DND-41 (cell line): ENCODE results near the gene SMARCA5.

ENCODE experiments used
- ATAC-seq: fragments of 200-7000 bp; cut with Tn5 transposase; 3 replicates; pipeline ENCODE4 v1.9.1; 2021; ENCODE audit warnings: low read depth; ENCODE audit not compliant: insufficient read depth
- DNase-seq: peaks from one replicate; pipeline ENCODE4 v3.0.0-alpha.2; 2020
- H2AFZ ChIP-seq: 2 replicates; pipeline ENCODE4 v1.6.0; 2012; ENCODE audit warnings: low read depth, low read length
- H3K27ac ChIP-seq: 2 replicates; pipeline ENCODE4 v1.5.1; 2012; ENCODE audit warnings: low read length, inconsistent platforms
- H3K27me3 ChIP-seq: fragments of 200-600 bp; sonication (generic); 2 replicates; pipeline ENCODE4 v1.6.0; 2012; ENCODE audit warnings: low read length, mild to moderate bottlenecking, inconsistent platforms; ENCODE audit not compliant: insufficient read depth, poor library complexity
- H3K36me3 ChIP-seq: 2 replicates; pipeline ENCODE4 v1.5.1; 2012; ENCODE audit warnings: low read length, inconsistent platforms; ENCODE audit not compliant: insufficient read depth
- H3K4me1 ChIP-seq: 2 replicates; pipeline ENCODE4 v1.5.1; 2012; ENCODE audit warnings: mild to moderate bottlenecking, low read length; ENCODE audit not compliant: insufficient read depth
- H3K4me2 ChIP-seq: 2 replicates; pipeline ENCODE4 v1.6.0; 2012; ENCODE audit warnings: mild to moderate bottlenecking, moderate library complexity, low read length, inconsistent platforms; ENCODE audit not compliant: insufficient read depth
- H3K4me3 ChIP-seq, 2 experiments: fragments of 200-600 bp in 1 of 2; shearing (Covaris generic) in 1 of 2; 2 replicates each; pipeline ENCODE4 v1.5.1; 2012 to 2016; ENCODE audit warnings: inconsistent platforms in 2 of 2, low read length in 2 of 2, mild to moderate bottlenecking in 2 of 2, low read depth in 1 of 2, moderate library complexity in 1 of 2
- H3K79me2 ChIP-seq: 2 replicates; pipeline ENCODE4 v1.6.0; 2012; ENCODE audit warnings: low read length, inconsistent platforms; ENCODE audit not compliant: insufficient read depth
- H3K9ac ChIP-seq: 2 replicates; pipeline ENCODE4 v1.6.0; 2012; ENCODE audit warnings: low read depth, mild to moderate bottlenecking, inconsistent platforms, low read length, moderate library complexity
- H3K9me3 ChIP-seq: 2 replicates; pipeline ENCODE4 v1.5.1; 2012; ENCODE audit warnings: low read length, moderate library complexity, mild to moderate bottlenecking, inconsistent platforms; ENCODE audit not compliant: insufficient read depth, severe bottlenecking
- H4K20me1 ChIP-seq: 2 replicates; pipeline ENCODE4 v1.6.0; 2012; ENCODE audit warnings: low read length; ENCODE audit not compliant: insufficient read depth
- EZH2 ChIP-seq: IDR thresholded peaks from 3 replicates; pipeline ENCODE4 v1.6.1; 2012; ENCODE audit warnings: borderline replicate concordance, low read depth, mild to moderate bottlenecking, moderate library complexity, low read length, inconsistent platforms; ENCODE audit not compliant: severe bottlenecking
- TF ChIP-seq, protein P1 (sequence below): IDR thresholded peaks from 2 replicates; pipeline ENCODE4 v1.5.1; 2012; ENCODE audit warnings: borderline replicate concordance, low read length, moderate library complexity, mild to moderate bottlenecking; ENCODE audit not compliant: poor library complexity, severe bottlenecking; ENCODE audit errors: extremely low read depth

The SMARCA5 gene

DNA sequence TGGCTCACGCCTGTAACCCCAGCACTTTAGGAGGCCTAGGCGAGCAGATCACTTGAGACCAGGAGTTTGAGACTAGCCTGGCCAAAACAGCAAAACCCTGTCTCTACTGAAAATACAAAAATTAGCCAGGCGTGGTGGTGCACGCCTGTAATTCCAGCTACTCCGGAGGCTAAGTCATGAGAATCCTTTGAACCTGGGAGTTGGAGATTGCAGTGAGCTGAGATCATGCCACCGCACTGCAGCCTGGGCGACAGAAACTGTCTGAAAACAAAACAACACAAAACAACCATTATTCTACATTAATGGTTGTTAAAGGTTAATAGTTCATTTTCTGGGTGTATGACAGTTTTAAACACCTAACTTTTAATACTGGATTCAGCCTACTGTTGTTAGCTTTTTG is 1.6 kb upstream of the SMARCA5 start:
- DNase-seq = no peak
- no peak overlapping the region for H3K27ac ChIP-seq
- peaks cover 36% of the 10 kb centered on the region for H3K79me2 ChIP-seq
- H3K9ac ChIP-seq = no peak overlapping the region
- H3K27me3 ChIP-seq = peaks cover 12% of the 10 kb centered on the region
- TF ChIP-seq, protein P1, sequence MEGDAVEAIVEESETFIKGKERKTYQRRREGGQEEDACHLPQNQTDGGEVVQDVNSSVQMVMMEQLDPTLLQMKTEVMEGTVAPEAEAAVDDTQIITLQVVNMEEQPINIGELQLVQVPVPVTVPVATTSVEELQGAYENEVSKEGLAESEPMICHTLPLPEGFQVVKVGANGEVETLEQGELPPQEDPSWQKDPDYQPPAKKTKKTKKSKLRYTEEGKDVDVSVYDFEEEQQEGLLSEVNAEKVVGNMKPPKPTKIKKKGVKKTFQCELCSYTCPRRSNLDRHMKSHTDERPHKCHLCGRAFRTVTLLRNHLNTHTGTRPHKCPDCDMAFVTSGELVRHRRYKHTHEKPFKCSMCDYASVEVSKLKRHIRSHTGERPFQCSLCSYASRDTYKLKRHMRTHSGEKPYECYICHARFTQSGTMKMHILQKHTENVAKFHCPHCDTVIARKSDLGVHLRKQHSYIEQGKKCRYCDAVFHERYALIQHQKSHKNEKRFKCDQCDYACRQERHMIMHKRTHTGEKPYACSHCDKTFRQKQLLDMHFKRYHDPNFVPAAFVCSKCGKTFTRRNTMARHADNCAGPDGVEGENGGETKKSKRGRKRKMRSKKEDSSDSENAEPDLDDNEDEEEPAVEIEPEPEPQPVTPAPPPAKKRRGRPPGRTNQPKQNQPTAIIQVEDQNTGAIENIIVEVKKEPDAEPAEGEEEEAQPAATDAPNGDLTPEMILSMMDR = no peak
- TF ChIP-seq EZH2 = no peak
- no peak for ATAC-seq
- H3K9me3 ChIP-seq = no peaks in the 10 kb centered on the region
- H4K20me1 ChIP-seq = peaks cover 29% of the 10 kb centered on the region
- H3K36me3 ChIP-seq = peaks cover 18% of the 10 kb centered on the region
- H3K4me1 ChIP-seq = peaks cover 35% of the 10 kb centered on the region
- no peak overlapping the region for H3K4me2 ChIP-seq
- H3K4me3 ChIP-seq = no peak overlapping the region
- H2AFZ ChIP-seq = peak overlapping the region; percentile 96; the same call in 1 of the 2 replicates

DNA sequence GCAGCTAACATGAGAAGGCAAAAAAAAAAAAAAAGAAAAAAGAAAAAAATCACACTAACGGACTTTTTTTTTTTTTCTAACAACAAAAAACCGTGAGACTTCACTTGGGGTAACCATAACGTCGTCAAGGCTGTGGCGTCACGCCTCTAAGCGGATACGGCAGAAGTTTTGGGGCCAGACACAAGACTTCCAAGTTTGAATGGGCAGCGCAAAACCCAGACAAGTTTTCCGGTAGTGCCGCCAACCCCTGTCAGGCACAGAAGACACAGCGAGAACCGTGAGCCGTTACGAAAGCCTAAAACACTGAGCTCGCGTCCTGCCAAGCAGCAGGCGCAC is 556 bp upstream of the SMARCA5 start:
- Histone ChIP-seq H3K9me3 (no peaks in the 10 kb centered on the region), H2AFZ (peak overlapping the region; percentile 96), H3K27me3 (peaks cover 9% of the 10 kb centered on the region), H3K4me3 (peak overlapping the region; percentile 98 to 100; a peak in 3 of 4 replicates), H4K20me1 (peaks cover 37% of the 10 kb centered on the region), H3K79me2 (peaks cover 46% of the 10 kb centered on the region), H3K9ac (peak overlapping the region; percentile 96), H3K4me2 (peak overlapping the region; percentile 91), H3K27ac (peak overlapping the region; percentile 83), H3K4me1 (peaks cover 43% of the 10 kb centered on the region), H3K36me3 (peaks cover 29% of the 10 kb centered on the region)
- no peak for DNase-seq
- peak; percentile 34 for ATAC-seq
- no peak for TF ChIP-seq EZH2
- TF ChIP-seq, protein P1 = no peak

DNA sequence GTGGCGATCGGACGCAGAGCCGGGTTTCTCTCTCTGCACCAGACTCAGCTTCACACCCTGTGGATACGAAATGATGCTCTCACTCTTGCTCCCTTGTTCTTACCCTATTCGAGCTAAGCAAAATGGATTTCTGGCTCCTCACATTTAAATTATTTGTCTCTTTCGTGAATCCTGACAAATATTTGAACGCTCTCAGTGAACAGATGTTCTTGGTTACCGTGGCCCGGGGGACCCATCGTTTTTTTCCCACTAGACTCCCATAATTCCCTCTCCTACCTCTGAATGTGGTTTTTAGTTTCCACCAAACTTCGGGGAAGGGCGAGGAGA is 630 bp downstream of the SMARCA5 start:
- Histone ChIP-seq H3K9me3 (no peaks in the 10 kb centered on the region), H3K36me3 (peaks cover 40% of the 10 kb centered on the region), H3K4me2 (peak overlapping the region; percentile 91), H2AFZ (peak overlapping the region; percentile 96), H3K9ac (peak overlapping the region; percentile 96), H3K27me3 (peaks cover 9% of the 10 kb centered on the region), H4K20me1 (peaks cover 42% of the 10 kb centered on the region), H3K4me1 (peaks cover 43% of the 10 kb centered on the region), H3K27ac (peak overlapping the region; percentile 83), H3K4me3 (peak overlapping the region; percentile 98 to 100), H3K79me2 (peaks cover 58% of the 10 kb centered on the region)
- ATAC-seq = no peak
- no peak for DNase-seq
- TF ChIP-seq, protein P1 = no peak
- TF ChIP-seq EZH2 = no peak

DNA sequence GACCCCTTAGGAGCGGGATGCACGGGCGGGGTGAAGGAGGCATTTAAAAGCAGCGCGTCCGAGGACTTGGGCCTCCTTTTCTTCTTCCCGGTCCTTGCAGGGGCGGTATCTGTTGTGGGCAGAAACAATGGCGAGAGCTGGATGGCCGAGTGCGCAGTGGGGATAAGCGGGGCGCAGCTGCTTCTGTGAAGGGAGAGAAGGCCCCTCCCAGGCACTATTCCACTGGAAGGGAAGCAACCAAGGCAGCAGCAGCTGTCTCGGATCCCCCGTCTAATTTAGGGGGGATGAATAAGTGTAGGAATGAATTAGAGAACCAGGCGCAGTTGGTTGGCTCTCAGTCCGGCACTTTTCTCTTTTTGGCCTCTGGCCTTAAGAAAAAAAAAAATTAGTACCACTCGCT is 995 bp downstream of the SMARCA5 start:
- TF ChIP-seq, protein P1 = no peak
- TF ChIP-seq EZH2 = no peak
- H3K4me2 ChIP-seq = peak overlapping the region; percentile 91
- peak overlapping the region; percentile 83 for H3K27ac ChIP-seq
- H4K20me1 ChIP-seq = peaks cover 45% of the 10 kb centered on the region
- peaks cover 62% of the 10 kb centered on the region for H3K79me2 ChIP-seq
- ATAC-seq (no peak), DNase-seq (peak; percentile 43)
- H3K4me3 ChIP-seq = peak overlapping the region; percentile 98 to 100
- H2AFZ ChIP-seq = peak overlapping the region; percentile 96
- peaks cover 45% of the 10 kb centered on the region for H3K4me1 ChIP-seq
- H3K36me3 ChIP-seq = peaks cover 43% of the 10 kb centered on the region
- H3K27me3 ChIP-seq = peaks cover 9% of the 10 kb centered on the region
- H3K9me3 ChIP-seq = no peaks in the 10 kb centered on the region
- peak overlapping the region; percentile 96 for H3K9ac ChIP-seq
